HepG2 (cell line): ENCODE data around the gene RPS2. TPM values are rescaled to one million over a fixed set of nuclear protein-coding genes. Genes with fewer than 3 reads are reported as not detected.

Experiments
- CBFB ChIP-seq: sonication (generic); formaldehyde crosslinking; IDR thresholded peaks from 2 replicates; pipeline ENCODE4 v1.4.0; 2020; ENCODE audit warnings: missing genetic modification reagents
- MTF2 ChIP-seq: sonication (generic); formaldehyde crosslinking; IDR thresholded peaks from 2 replicates; pipeline ENCODE4 v1.5.0; 2020; ENCODE audit warnings: missing genetic modification reagents, borderline replicate concordance
- MXI1 ChIP-seq: IDR thresholded peaks from 3 replicates; pipeline ENCODE4 v1.6.1; 2012; ENCODE audit warnings: low read depth, low read length, inconsistent platforms, borderline replicate concordance
- POLR2AphosphoS2 ChIP-seq: IDR thresholded peaks from 2 replicates; pipeline ENCODE4 v1.6.1; 2011; ENCODE audit warnings: low read depth, low read length, improper control_type of control experiment
- RBFOX2 ChIP-seq: fragments of 200-400 bp; formaldehyde crosslinking; IDR thresholded peaks from 2 replicates; pipeline ENCODE4 v1.6.1; 2017; ENCODE audit warnings: low read depth, mild to moderate bottlenecking, low read length
- TIGD3 ChIP-seq: sonication (generic); formaldehyde crosslinking; IDR thresholded peaks from 2 replicates; pipeline ENCODE4 v1.5.1; 2020; ENCODE audit warnings: mild to moderate bottlenecking, missing genetic modification reagents, borderline replicate concordance
- ZBTB14 ChIP-seq: sonication (generic); formaldehyde crosslinking; IDR thresholded peaks from 2 replicates; pipeline ENCODE4 v1.4.0; 2020; ENCODE audit warnings: missing genetic modification reagents
- ZBTB43 ChIP-seq: sonication (generic); formaldehyde crosslinking; conservative IDR thresholded peaks from 2 replicates; pipeline ENCODE4 v1.4.0; 2020; ENCODE audit warnings: missing genetic modification reagents
- ZBTB44 ChIP-seq: sonication (generic); formaldehyde crosslinking; IDR thresholded peaks from 2 replicates; pipeline ENCODE4 v1.4.0; 2020; ENCODE audit warnings: missing genetic modification reagents
- ZIK1 ChIP-seq: sonication (generic); formaldehyde crosslinking; IDR thresholded peaks from 2 replicates; pipeline ENCODE4 v1.5.0; 2020; ENCODE audit warnings: mild to moderate bottlenecking, low read depth, missing genetic modification reagents, borderline replicate concordance
- ZMAT3 ChIP-seq: sonication (generic); formaldehyde crosslinking; conservative IDR thresholded peaks from 2 replicates; pipeline ENCODE4 v1.7.0; 2021; ENCODE audit warnings: missing genetic modification reagents
- ZNF18 ChIP-seq: sonication (generic); formaldehyde crosslinking; IDR thresholded peaks from 2 replicates; pipeline ENCODE4 v1.8.0; 2022; ENCODE audit warnings: mild to moderate bottlenecking, missing genetic modification reagents; ENCODE audit not compliant: insufficient replicate concordance
- ZNF224 ChIP-seq: sonication (generic); formaldehyde crosslinking; IDR thresholded peaks from 2 replicates; pipeline ENCODE4 v1.5.0; 2020; ENCODE audit warnings: mild to moderate bottlenecking, missing genetic modification reagents
- ZNF317 ChIP-seq: sonication (generic); formaldehyde crosslinking; IDR thresholded peaks from 2 replicates; pipeline ENCODE4 v1.5.0; 2020; ENCODE audit warnings: mild to moderate bottlenecking, missing genetic modification reagents
- ZNF367 ChIP-seq: sonication (generic); formaldehyde crosslinking; IDR thresholded peaks from 2 replicates; pipeline ENCODE4 v1.4.0; 2020; ENCODE audit warnings: missing genetic modification reagents, borderline replicate concordance
- ZNF550 ChIP-seq: sonication (generic); formaldehyde crosslinking; IDR thresholded peaks from 2 replicates; pipeline ENCODE4 v1.4.0; 2020; ENCODE audit warnings: mild to moderate bottlenecking, missing genetic modification reagents, borderline replicate concordance
- ZNF639 ChIP-seq: conservative IDR thresholded peaks from 2 replicates; pipeline ENCODE4 v1.6.1; 2018; ENCODE audit warnings: missing genetic modification reagents
- ZNF709 ChIP-seq: sonication (generic); formaldehyde crosslinking; IDR thresholded peaks from 2 replicates; pipeline ENCODE4 v1.5.0; 2020; ENCODE audit warnings: mild to moderate bottlenecking, missing genetic modification reagents
- ZNF790 ChIP-seq: sonication (generic); formaldehyde crosslinking; IDR thresholded peaks from 2 replicates; pipeline ENCODE4 v1.8.0; 2022; ENCODE audit warnings: missing genetic modification reagents, mild to moderate bottlenecking, borderline replicate concordance
- ZSCAN25 ChIP-seq: sonication (generic); formaldehyde crosslinking; IDR thresholded peaks from 2 replicates; pipeline ENCODE4 v1.8.0; 2022; ENCODE audit warnings: mild to moderate bottlenecking, missing genetic modification reagents
- polyA plus RNA-seq, 8 experiments: library from polyadenylated mRNA; depleted of rRNA in 3 of 8; stranded (reverse) in 7 of 8; unstranded in 1 of 8; fragments of >200 nt; fragmentation: Illumina TruSeq in 4 of 8; extraction: Trizol in 4 of 8; gene quantifications; 2 replicates each; pipeline versions ENCODE4 v1.2.1 to v1.2.3, GENCODE V29; 2011 to 2016; ENCODE audit warnings: low read depth in 4 of 8, missing spikeins in 1 of 8, mixed read lengths in 1 of 8; ENCODE audit not compliant: insufficient read depth in 1 of 8
- total RNA-seq, 5 experiments: library from RNA; depleted of rRNA; stranded (reverse); fragments of >200 nt; fragmentation: Illumina TruSeq; extraction: Trizol; gene quantifications; 2 replicates each; pipeline ENCODE4 v1.2.3, GENCODE V29; 2016; ENCODE audit warnings: low read depth in 1 of 5

RPS2 gene
- total and polyA plus RNA-seq, 2 of the 13 experiments (the other 11 are each of a cell fraction or from before 2014, with no cell fraction given), result 1,908 to 4,514 TPM

- TF ChIP-seq ZNF709 (CRISPR knock-in tag) (peak; percentile 81; the same call in 1 of the 2 replicates), ZBTB43 (peak; percentile 69; the same call in 1 of the 2 replicates), ZIK1 (CRISPR knock-in tag) (0 out of 2 replicates have a peak, but pooled peaks have one; percentile 61), ZBTB44 (CRISPR knock-in tag) (peak; percentile 25; the same call in 1 of the 2 replicates), ZSCAN25 (CRISPR knock-in tag) (peak; percentile 87), RBFOX2 (peak; percentile 97), TIGD3 (CRISPR knock-in tag) (0 out of 2 replicates have a peak, but pooled peaks have one; percentile 31), ZNF317 (CRISPR knock-in tag) (no peak; the same call in 1 of the 2 replicates), ZNF639 (peak; percentile 89), ZBTB14 (CRISPR knock-in tag) (peak; percentile 62; the same call in 1 of the 2 replicates), POLR2AphosphoS2 (no peak), MTF2 (CRISPR knock-in tag) (no peak), ZNF550 (CRISPR knock-in tag) (0 out of 2 replicates have a peak, but pooled peaks have one; percentile 43), MXI1 (peak; percentile 87; the same call in 1 of the 3 replicates), ZNF367 (no peak), ZNF224 (peak; percentile 86), ZNF790 (CRISPR knock-in tag) (peak; percentile 93; the same call in 1 of the 2 replicates), CBFB (CRISPR knock-in tag) (peak; percentile 81; the same call in 1 of the 2 replicates), ZMAT3 (peak; percentile 71), ZNF18 (peak; percentile 40)
Measured at GRCh38 chr16:1959269-1960039, 5.2 kb downstream of the RPS2 start, which contains the start of gene NDUFB10 (continued).
